Lower lobe of right lung (tissue), 2 donors: Measurements from ENCODE around the gene DEPDC1B. TPM values are rescaled to one million over a fixed set of nuclear protein-coding genes. Genes with fewer than 3 reads are reported as not detected.

Experiments used
- ATAC-seq, 2 donors: fragments of 200-7000 bp; cut with Tn5 transposase; one replicate each; pipeline ENCODE4 v1.9.1; 2020 to 2022; ENCODE audit warnings: mild to moderate bottlenecking in 2 of 2, moderate library complexity in 2 of 2
- DNase-seq: peaks from one replicate; pipeline ENCODE4 v3.0.0-alpha.2; 2020
- H3K27ac ChIP-seq: fragments of 200-600 bp; one replicate; pipeline ENCODE4 v1.8.0; 2022
- H3K27me3 ChIP-seq: fragments of 200-600 bp; one replicate; pipeline ENCODE4 v1.8.0; 2022; ENCODE audit warnings: low read depth
- H3K36me3 ChIP-seq: fragments of 200-600 bp; one replicate; pipeline ENCODE4 v1.8.0; 2022; ENCODE audit warnings: mild to moderate bottlenecking
- H3K4me1 ChIP-seq: fragments of 200-600 bp; one replicate; pipeline ENCODE4 v1.8.0; 2022
- H3K4me3 ChIP-seq: fragments of 200-600 bp; one replicate; pipeline ENCODE4 v1.8.0; 2022; ENCODE audit warnings: mild to moderate bottlenecking
- H3K9me3 ChIP-seq: fragments of 200-600 bp; one replicate; pipeline ENCODE4 v1.8.0; 2022
- intact Hi-C: fragments of 100-400 bp; cut with DNase I; formaldehyde crosslinking; loops from one replicate; pipeline ENCODE4 v1.11.0; 2022
- total RNA-seq: library from RNA; stranded (reverse); fragmentation: NEBNext Ultra II Directional; extraction: Animal tissue kit (Norgen Biotek cat#: 25700); gene quantifications from one replicate; pipeline ENCODE4 v1.2.1, GENCODE V29; 2021
- TF ChIP-seq, protein P1 (sequence below): fragments of 200-600 bp; IDR thresholded peaks from one replicate; pipeline ENCODE4 v1.8.0; 2022; ENCODE audit warnings: antibody characterized with exemption, mild to moderate bottlenecking
- donor health status: DM: no; HTN: yes; CAD: no; lungs with severe emphysema.

Gene DEPDC1B
- total RNA-seq, 1 donor from 2014 or later, result 0.30 TPM

DNA sequence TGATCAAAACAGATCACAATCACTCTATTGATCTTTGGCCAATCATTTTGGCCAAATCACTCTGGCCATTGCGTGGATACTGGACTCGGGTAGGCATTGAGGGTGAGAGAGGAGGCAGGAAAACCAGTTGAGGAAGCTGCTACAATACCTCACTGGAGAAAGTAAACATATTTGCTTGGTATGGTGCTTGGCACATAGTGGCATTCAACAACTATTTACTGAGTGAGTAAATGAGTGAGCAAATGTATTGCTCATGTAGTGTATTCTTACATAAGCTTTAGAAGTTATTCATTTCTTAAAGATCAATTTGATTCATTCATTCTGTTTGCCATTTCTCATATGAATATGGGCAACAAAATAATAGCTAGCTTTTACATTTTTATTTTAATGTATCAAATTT, 4.0 kb upstream of the DEPDC1B start:
- TF ChIP-seq, protein P1, sequence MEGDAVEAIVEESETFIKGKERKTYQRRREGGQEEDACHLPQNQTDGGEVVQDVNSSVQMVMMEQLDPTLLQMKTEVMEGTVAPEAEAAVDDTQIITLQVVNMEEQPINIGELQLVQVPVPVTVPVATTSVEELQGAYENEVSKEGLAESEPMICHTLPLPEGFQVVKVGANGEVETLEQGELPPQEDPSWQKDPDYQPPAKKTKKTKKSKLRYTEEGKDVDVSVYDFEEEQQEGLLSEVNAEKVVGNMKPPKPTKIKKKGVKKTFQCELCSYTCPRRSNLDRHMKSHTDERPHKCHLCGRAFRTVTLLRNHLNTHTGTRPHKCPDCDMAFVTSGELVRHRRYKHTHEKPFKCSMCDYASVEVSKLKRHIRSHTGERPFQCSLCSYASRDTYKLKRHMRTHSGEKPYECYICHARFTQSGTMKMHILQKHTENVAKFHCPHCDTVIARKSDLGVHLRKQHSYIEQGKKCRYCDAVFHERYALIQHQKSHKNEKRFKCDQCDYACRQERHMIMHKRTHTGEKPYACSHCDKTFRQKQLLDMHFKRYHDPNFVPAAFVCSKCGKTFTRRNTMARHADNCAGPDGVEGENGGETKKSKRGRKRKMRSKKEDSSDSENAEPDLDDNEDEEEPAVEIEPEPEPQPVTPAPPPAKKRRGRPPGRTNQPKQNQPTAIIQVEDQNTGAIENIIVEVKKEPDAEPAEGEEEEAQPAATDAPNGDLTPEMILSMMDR, result no peak
- Histone ChIP-seq H3K9me3 (no peaks in the 10 kb centered on the region), H3K4me3 (no peak overlapping the region), H3K27me3 (no peaks in the 10 kb centered on the region), H3K27ac (no peak overlapping the region), H3K4me1 (peaks cover 9% of the 10 kb centered on the region), H3K36me3 (no peaks in the 10 kb centered on the region)
- ATAC-seq (no peak), DNase-seq (no peak)
- intact Hi-C loops, result no loop called here

DNA sequence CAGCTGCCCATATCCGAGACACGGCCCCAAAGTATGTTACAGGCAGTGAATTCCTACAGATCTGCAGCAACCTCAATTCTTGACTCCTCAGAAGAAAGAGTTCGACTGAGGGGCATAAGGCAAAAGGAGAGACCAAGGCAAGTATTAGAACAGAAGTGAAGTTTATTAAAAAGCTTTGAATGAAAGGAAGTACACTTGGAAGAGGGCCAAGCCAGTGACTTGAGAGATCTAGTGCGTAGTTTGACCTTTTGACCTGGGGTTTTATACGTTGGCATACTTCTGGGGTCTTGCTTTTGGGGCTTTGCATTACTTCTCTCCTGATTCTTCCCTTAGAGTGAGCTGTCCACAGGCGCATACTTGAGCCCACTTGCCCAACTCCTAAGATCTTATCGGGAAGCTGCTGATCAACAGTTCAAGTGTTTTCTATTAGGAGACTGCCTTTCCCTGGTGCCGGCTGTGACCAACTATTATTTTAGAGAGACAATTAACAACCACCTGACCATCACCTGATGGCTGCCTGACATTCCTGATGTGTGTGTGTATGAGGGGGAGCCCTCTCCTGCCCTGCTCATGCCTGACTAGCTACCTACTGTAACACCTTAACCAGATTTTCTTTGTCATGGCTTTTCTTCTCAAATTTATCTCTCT, 1.5 kb upstream of the DEPDC1B start:
- Histone ChIP-seq H3K36me3 (no peaks in the 10 kb centered on the region), H3K27me3 (no peaks in the 10 kb centered on the region), H3K27ac (no peak overlapping the region), H3K4me3 (no peak overlapping the region), H3K9me3 (no peaks in the 10 kb centered on the region), H3K4me1 (peaks cover 9% of the 10 kb centered on the region)
- no peak for DNase-seq
- ATAC-seq, result no peak
- intact Hi-C loops, result no loop called here
- TF ChIP-seq, protein P1, result no peak

DNA sequence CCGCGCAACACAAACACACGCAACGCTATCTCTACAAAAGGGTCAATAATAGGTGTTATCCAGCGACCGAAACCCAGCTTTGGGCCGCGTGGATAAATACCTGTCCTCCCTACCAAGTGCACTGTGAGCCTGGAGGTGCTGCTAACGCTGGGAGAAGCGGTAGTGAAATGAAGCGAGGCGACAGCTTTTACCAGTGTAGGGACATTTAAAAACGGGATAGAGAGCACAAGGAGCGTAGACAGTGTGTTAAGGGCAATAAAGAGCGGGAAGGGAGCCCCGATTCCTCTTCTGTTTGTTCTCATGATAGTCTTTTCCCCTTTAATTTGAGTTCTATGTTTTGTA, 421 bp upstream of the DEPDC1B start:
- no peak for DNase-seq
- Histone ChIP-seq H3K36me3 (no peaks in the 10 kb centered on the region), H3K4me3 (peak overlapping the region; percentile 87), H3K27me3 (no peaks in the 10 kb centered on the region), H3K4me1 (peaks cover 9% of the 10 kb centered on the region), H3K27ac (peak overlapping the region; percentile 74), H3K9me3 (no peaks in the 10 kb centered on the region)
- intact Hi-C loops, result no loop called here
- ATAC-seq, result peak; percentile 54 to 73
- TF ChIP-seq, protein P1, result no peak

DNA sequence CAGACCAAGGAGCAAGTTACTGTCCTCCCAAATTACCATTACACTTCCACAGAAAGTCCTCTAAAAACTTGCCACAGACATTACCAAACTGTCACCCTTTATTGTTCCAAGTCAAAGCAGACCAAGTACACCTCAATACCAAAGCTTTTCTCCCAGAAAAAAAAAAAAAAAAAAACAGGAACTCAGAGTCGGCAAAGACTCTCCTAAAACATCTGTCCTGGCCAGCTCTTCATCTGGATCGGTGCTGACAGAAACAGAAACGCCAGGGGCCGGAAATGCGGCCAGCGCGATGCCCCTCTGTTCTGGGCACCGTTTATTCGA, 718 bp downstream of the DEPDC1B start:
- Histone ChIP-seq H3K27ac (peak overlapping the region; percentile 74), H3K4me3 (peak overlapping the region; percentile 87), H3K36me3 (no peaks in the 10 kb centered on the region), H3K9me3 (no peaks in the 10 kb centered on the region), H3K27me3 (no peaks in the 10 kb centered on the region), H3K4me1 (peaks cover 9% of the 10 kb centered on the region)
- no peak for ATAC-seq
- TF ChIP-seq, protein P1, result no peak
- DNase-seq, result no peak
- intact Hi-C loops, result no loop called here

DNA sequence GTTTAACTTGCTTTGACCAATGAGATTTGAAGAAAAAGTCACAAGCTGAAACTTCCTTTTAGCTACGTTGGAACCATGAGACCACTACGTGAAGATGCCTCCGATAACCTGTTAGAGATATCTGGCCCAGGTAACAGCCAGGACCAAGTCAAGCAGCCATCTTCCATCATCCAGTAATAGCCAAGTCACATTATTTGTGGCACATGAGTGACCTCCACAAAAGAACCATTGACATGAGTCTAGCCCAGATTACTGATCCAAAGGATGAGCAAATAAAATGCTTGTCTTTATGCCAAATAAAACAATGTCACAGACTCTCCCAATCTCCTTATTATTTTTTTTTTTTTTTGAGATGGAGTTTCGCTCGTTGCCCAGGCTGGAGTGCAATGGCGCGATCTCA, 1.6 kb downstream of the DEPDC1B start:
- ATAC-seq, result no peak
- Histone ChIP-seq H3K36me3 (no peaks in the 10 kb centered on the region), H3K9me3 (no peaks in the 10 kb centered on the region), H3K4me1 (peaks cover 9% of the 10 kb centered on the region), H3K4me3 (no peak overlapping the region), H3K27ac (no peak overlapping the region), H3K27me3 (no peaks in the 10 kb centered on the region)
- DNase-seq, result no peak
- intact Hi-C loops, result no loop called here
- TF ChIP-seq, protein P1, result no peak

DNA sequence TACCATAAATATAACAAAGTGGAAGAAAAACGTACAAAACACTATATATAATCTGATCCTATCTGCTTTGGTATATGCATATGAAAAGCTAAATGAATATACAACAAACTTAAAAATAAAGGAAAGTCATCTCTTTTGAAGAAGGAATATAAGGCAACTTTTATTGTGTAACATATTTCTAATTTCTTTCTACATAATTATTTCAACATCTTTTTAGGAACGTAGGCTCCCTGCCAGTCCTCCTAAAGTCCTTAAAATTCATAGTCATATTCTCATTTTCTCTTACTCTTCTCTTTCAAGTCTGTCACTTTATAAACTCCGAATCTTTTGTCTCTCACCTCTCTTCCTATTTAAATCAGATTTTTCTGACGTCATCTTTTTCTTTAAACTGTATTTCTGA, 9.6 kb downstream of the DEPDC1B start:
- Histone ChIP-seq H3K27me3 (no peaks in the 10 kb centered on the region), H3K27ac (no peak overlapping the region), H3K9me3 (no peaks in the 10 kb centered on the region), H3K4me3 (no peak overlapping the region), H3K4me1 (no peaks in the 10 kb centered on the region), H3K36me3 (no peaks in the 10 kb centered on the region)
- DNase-seq (no peak), ATAC-seq (no peak)
- intact Hi-C loops, result no loop called here
- TF ChIP-seq, protein P1, result no peak
